Measurements from ENCODE around the gene CNTROB.

The CNTROB gene

GRCh38 chr17:7931709-7932482 lies at the start of gene CNTROB, which contains the start of gene TRAPPC1:
CNTROB (plus strand) TSS chr17:7932206; CDS start chr17:7933080, 874 bp downstream.
TRAPPC1 (minus strand) TSS chr17:7931946; CDS start chr17:7931829, 117 bp downstream.
- Histone ChIP-seq H3K4me3 (peak within 1 kb of the TSS; percentile 78), H3K9me3 (no peaks in the 10 kb centered on the region), H3K27me3 (ENCODE audit: low read depth) (no peaks in the 10 kb centered on the region), H3K4me1 (peaks cover 13% of the 10 kb centered on the region), H3K36me3 (replicated peaks) (peaks cover 30% of the 10 kb centered on the region)
- peak; percentile 99 to 100 for DNase-seq (ENCODE audit: low spot score in 2 of 2)
- in situ Hi-C loops (cut with MboI; ENCODE audit: low sequenced_read_pairs) = loop anchor here (5.0 kb wide), 1 partner anchor 55 kb away; no protein-coding TSS in a partner anchor

GRCh38 chr17:7882629-7883028 lies 49.4 kb upstream of the CNTROB start:
- peaks cover 20% of the 10 kb centered on the region for H3K4me1 ChIP-seq
- peak overlapping the region; percentile 31 for H3K4me3 ChIP-seq
- in situ Hi-C loops (cut with MboI; ENCODE audit: low sequenced_read_pairs) = no loop called here
- peaks cover 32% of the 10 kb centered on the region for H3K36me3 ChIP-seq (replicated peaks)
- no peaks in the 10 kb centered on the region for H3K27me3 ChIP-seq (ENCODE audit: low read depth)
- DNase-seq (ENCODE audit: low spot score in 2 of 2) = no peak
- H3K9me3 ChIP-seq = no peaks in the 10 kb centered on the region

- peaks cover 31% of the 10 kb centered on the region for H3K4me1 ChIP-seq
- peaks cover 25% of the 10 kb centered on the region for H3K36me3 ChIP-seq (replicated peaks)
- DNase-seq (ENCODE audit: low spot score in 2 of 2) = no peak
- H3K4me3 ChIP-seq = peak overlapping the region; percentile 31
- in situ Hi-C loops (cut with MboI; ENCODE audit: low sequenced_read_pairs) = no loop called here
- H3K27me3 ChIP-seq (ENCODE audit: low read depth) = no peaks in the 10 kb centered on the region
- H3K9me3 ChIP-seq = no peaks in the 10 kb centered on the region
These were observed 48.1 kb upstream of the CNTROB start for GRCh38 chr17:7883781-7884386.

- Histone ChIP-seq H3K27me3 (ENCODE audit: low read depth) (no peaks in the 10 kb centered on the region), H3K4me3 (peak overlapping the region; percentile 66), H3K36me3 (replicated peaks) (peaks cover 21% of the 10 kb centered on the region), H3K9me3 (no peaks in the 10 kb centered on the region), H3K4me1 (peaks cover 38% of the 10 kb centered on the region)
- DNase-seq (ENCODE audit: low spot score in 2 of 2) = peak in 1 of 2 experiments; percentile 40
- in situ Hi-C loops (cut with MboI; ENCODE audit: low sequenced_read_pairs) = no loop called here
These were observed 47.2 kb upstream of the CNTROB start for GRCh38 chr17:7884581-7885366.

- in situ Hi-C loops (cut with MboI; ENCODE audit: low sequenced_read_pairs) = no loop called here
- H3K27me3 ChIP-seq (ENCODE audit: low read depth) = no peaks in the 10 kb centered on the region
- H3K36me3 ChIP-seq (replicated peaks) = peaks cover 24% of the 10 kb centered on the region
- H3K4me1 ChIP-seq = peaks cover 38% of the 10 kb centered on the region
- H3K4me3 ChIP-seq = peak overlapping the region; percentile 66
- DNase-seq (ENCODE audit: low spot score in 2 of 2) = peak; percentile 40 to 75
- no peaks in the 10 kb centered on the region for H3K9me3 ChIP-seq
These were observed 46.4 kb upstream of the CNTROB start for GRCh38 chr17:7885367-7886226.

- in situ Hi-C loops (cut with MboI; ENCODE audit: low sequenced_read_pairs) = no loop called here
- Histone ChIP-seq H3K36me3 (replicated peaks) (peaks cover 24% of the 10 kb centered on the region), H3K4me1 (peaks cover 38% of the 10 kb centered on the region), H3K9me3 (no peaks in the 10 kb centered on the region), H3K27me3 (ENCODE audit: low read depth) (no peaks in the 10 kb centered on the region), H3K4me3 (peak overlapping the region; percentile 66)
- DNase-seq (ENCODE audit: low spot score in 2 of 2) = peak; percentile 67 to 75
These were observed 45.6 kb upstream of the CNTROB start for GRCh38 chr17:7886227-7887037.

- Histone ChIP-seq H3K27me3 (ENCODE audit: low read depth) (no peaks in the 10 kb centered on the region), H3K36me3 (replicated peaks) (peaks cover 27% of the 10 kb centered on the region), H3K4me1 (peaks cover 36% of the 10 kb centered on the region), H3K9me3 (no peaks in the 10 kb centered on the region), H3K4me3 (peak overlapping the region; percentile 66)
- no peak for DNase-seq (ENCODE audit: low spot score in 2 of 2)
- in situ Hi-C loops (cut with MboI; ENCODE audit: low sequenced_read_pairs) = no loop called here
These were observed 44.9 kb upstream of the CNTROB start for GRCh38 chr17:7887038-7887481.

GRCh38 chr17:7887482-7888183 lies 44.4 kb upstream of the CNTROB start:
- H3K4me1 ChIP-seq = peaks cover 33% of the 10 kb centered on the region
- peak overlapping the region; percentile 66 for H3K4me3 ChIP-seq
- H3K36me3 ChIP-seq (replicated peaks) = peaks cover 26% of the 10 kb centered on the region
- H3K9me3 ChIP-seq = no peaks in the 10 kb centered on the region
- in situ Hi-C loops (cut with MboI; ENCODE audit: low sequenced_read_pairs) = no loop called here
- peak; percentile 95 to 98 for DNase-seq (ENCODE audit: low spot score in 2 of 2)
- H3K27me3 ChIP-seq (ENCODE audit: low read depth) = no peaks in the 10 kb centered on the region

GRCh38 chr17:7888184-7888920 lies 43.7 kb upstream of the CNTROB start, which contains the start of gene CHD3:
CHD3 (plus strand) TSS chr17:7888789; CDS start chr17:7889001, 212 bp downstream.
- Histone ChIP-seq H3K9me3 (no peaks in the 10 kb centered on the region), H3K27me3 (ENCODE audit: low read depth) (no peaks in the 10 kb centered on the region), H3K4me1 (peaks cover 28% of the 10 kb centered on the region), H3K36me3 (replicated peaks) (peaks cover 26% of the 10 kb centered on the region), H3K4me3 (peak within 1 kb of the TSS; percentile 43)
- peak in 1 of 2 experiments; percentile 37 for DNase-seq (ENCODE audit: low spot score in 2 of 2)
- in situ Hi-C loops (cut with MboI; ENCODE audit: low sequenced_read_pairs) = no loop called here

- Histone ChIP-seq H3K4me3 (no peak overlapping the region), H3K4me1 (peaks cover 20% of the 10 kb centered on the region), H3K9me3 (no peaks in the 10 kb centered on the region), H3K36me3 (replicated peaks) (peaks cover 35% of the 10 kb centered on the region), H3K27me3 (ENCODE audit: low read depth) (no peaks in the 10 kb centered on the region)
- in situ Hi-C loops (cut with MboI; ENCODE audit: low sequenced_read_pairs) = no loop called here
- DNase-seq (ENCODE audit: low spot score in 2 of 2) = peak; percentile 70 to 92
These were observed 42.6 kb upstream of the CNTROB start for GRCh38 chr17:7889166-7889955.
